GM12878 (cell line): ENCODE measurements around the gene GOLGA6L10. TPM values are rescaled to one million over a fixed set of nuclear protein-coding genes. Genes with fewer than 3 reads are reported as not detected.
"Not testable (repeated sequence)": the region's sequence is repeated elsewhere in the genome, so short reads cannot be mapped to it uniquely, and the experiment has no call there.

Experiments used
- ATAC-seq: fragments of 200-7000 bp; cut with Tn5 transposase; 3 replicates; pipeline ENCODE4 v1.9.1; 2020; ENCODE audit warnings: mild to moderate bottlenecking, moderate library complexity
- BruUV-seq: library from RNA; stranded (reverse); fragments of 400-500 nt; replicated peaks from 2 replicates; lab custom pipeline; 2021; lab: Mats Ljungman, UMichigan
- CTCF ChIA-PET: fragments of 300-600 bp; sonication (Branson Sonifier 250); formaldehyde crosslinking; extraction: SDS; loops from one replicate; lab custom pipeline; 2021; ENCODE audit warnings: inconsistent platforms; lab: Yijun Ruan, JAX
- POLR2A ChIA-PET: fragments of 350-600 bp; formaldehyde crosslinking; extraction: SDS; loops from one replicate; lab custom pipeline; 2021; ENCODE audit warnings: inconsistent platforms; lab: Charles Lee
- RAD21 ChIA-PET: fragments of 300-600 bp; sonication (Branson Sonifier 250); formaldehyde crosslinking; loops from one replicate; lab custom pipeline; 2023; ENCODE audit warnings: antibody characterized with exemption; ENCODE audit not compliant: unreplicated experiment; lab: Charles Lee
- SMC1A ChIA-PET: fragments of 300-600 bp; sonication (Branson Sonifier 250); formaldehyde crosslinking; loops from one replicate; lab custom pipeline; 2023; ENCODE audit not compliant: unreplicated experiment, uncharacterized antibody; lab: Charles Lee
- DNase-seq: peaks from one replicate; pipeline ENCODE4 v3.0.0-alpha.2; 2011; ENCODE audit warnings: low read depth, low spot score
- FAIRE-seq: peaks from 3 replicates; lab custom pipeline; 2011; peaks lifted over from hg19 to GRCh38; lab: Jason Lieb, UNC
- H2AFZ ChIP-seq: 2 replicates; pipeline ENCODE4 v1.6.0; 2011; ENCODE audit warnings: low read depth, low read length, control low read depth; ENCODE audit not compliant: control insufficient read depth
- H3K27ac ChIP-seq: 2 replicates; pipeline ENCODE4 v1.5.1; 2011; ENCODE audit warnings: control low read depth; ENCODE audit not compliant: control insufficient read depth, insufficient read depth
- H3K27me3 ChIP-seq, 2 experiments: replicated peaks in 1 of 2; 2 replicates each; pipeline versions ENCODE4 v1.6.0 to v1.6.1; 2011; ENCODE audit warnings: low read length in 1 of 2; ENCODE audit not compliant: control insufficient read depth in 2 of 2, insufficient read depth in 2 of 2
- H3K36me3 ChIP-seq, 2 experiments: 2 replicates each; pipeline ENCODE4 v1.5.1; 2011; ENCODE audit warnings: low read length in 1 of 2; ENCODE audit not compliant: control insufficient read depth in 2 of 2, insufficient read depth in 2 of 2
- H3K4me1 ChIP-seq: 2 replicates; pipeline ENCODE4 v1.6.1; 2011; ENCODE audit warnings: mild to moderate bottlenecking, low read length, moderate library complexity, mixed read lengths; ENCODE audit not compliant: control insufficient read depth, insufficient read depth
- H3K4me2 ChIP-seq: 2 replicates; pipeline ENCODE4 v1.6.0; 2011; ENCODE audit warnings: control low read depth; ENCODE audit not compliant: control insufficient read depth, insufficient read depth
- H3K4me3 ChIP-seq: fragments of 200-600 bp; sonication (generic); 2 replicates; pipeline ENCODE4 v1.5.1; 2016
- H3K79me2 ChIP-seq: 2 replicates; pipeline ENCODE4 v1.6.0; 2011; ENCODE audit warnings: low read length; ENCODE audit not compliant: control insufficient read depth, insufficient read depth
- H3K9ac ChIP-seq: 2 replicates; pipeline ENCODE4 v1.8.0; 2011; ENCODE audit warnings: low read length, control low read depth, mixed read lengths; ENCODE audit not compliant: control insufficient read depth, insufficient read depth
- H3K9me3 ChIP-seq: replicated peaks from 3 replicates; pipeline ENCODE4 v1.5.1; 2011; ENCODE audit warnings: mild to moderate bottlenecking, low read length; ENCODE audit not compliant: control insufficient read depth, insufficient read depth
- H4K20me1 ChIP-seq: 2 replicates; pipeline ENCODE4 v1.6.0; 2011; ENCODE audit not compliant: control insufficient read depth, insufficient read depth
- WGBS: methylation state at CpG from one replicate; pipeline ENCODE4 v1.1.6; 2016; ENCODE audit warnings: low lambda C conversion rate; ENCODE audit not compliant: insufficient replicate concordance, insufficient coverage; ENCODE audit errors: missing lambda C conversion rate; 5-methylcytosine and 5-hydroxymethylcytosine counted together
- in situ Hi-C: fragments of 300-500 bp; cut with MboI; formaldehyde crosslinking; loops from 9 replicates; pipeline ENCODE4 v1.14.3; 2018; ENCODE audit warnings: mixed read lengths
- intact Hi-C: fragments of 100-400 bp; cut with micrococcal nuclease; formaldehyde crosslinking; loops from one replicate; pipeline ENCODE4 v1.14.2; 2022; ENCODE audit not compliant: unreplicated experiment
- polyA plus RNA-seq, 11 experiments: library from polyadenylated mRNA; depleted of rRNA in 4 of 11; unstranded in 6 of 11; stranded (reverse) in 5 of 11; fragments of >200 nt; fragmentation: Nextera tagmentation in 4 of 11; fragmentation: Illumina TruSeq in 1 of 11; extraction: Ambion mirVana in 4 of 11; extraction: Trizol in 1 of 11; gene quantifications; 1 replicate in 1 of 11; 2 replicates in 10 of 11; pipeline versions ENCODE4 v1.2.1 to v1.2.3, GENCODE V29; 2011 to 2016; ENCODE audit warnings: inconsistent platforms in 2 of 11, missing spikeins in 2 of 11, low read depth in 1 of 11
- total RNA-seq, 4 experiments: library from RNA; depleted of rRNA in 3 of 4; stranded (reverse); fragments of >200 nt in 3 of 4; fragmentation: Illumina TruSeq in 1 of 4; extraction: Trizol in 1 of 4; gene quantifications; 2 replicates each; pipeline versions ENCODE4 v1.2.1 to v1.2.3, GENCODE V29; 2013 to 2021

The GOLGA6L10 gene
- total and polyA plus RNA-seq, 10 of the 15 experiments (the other 5 are each of a cell fraction or from before 2014, with no cell fraction given), result 0.68 to 6.7 (median 1.3) TPM

DNA sequence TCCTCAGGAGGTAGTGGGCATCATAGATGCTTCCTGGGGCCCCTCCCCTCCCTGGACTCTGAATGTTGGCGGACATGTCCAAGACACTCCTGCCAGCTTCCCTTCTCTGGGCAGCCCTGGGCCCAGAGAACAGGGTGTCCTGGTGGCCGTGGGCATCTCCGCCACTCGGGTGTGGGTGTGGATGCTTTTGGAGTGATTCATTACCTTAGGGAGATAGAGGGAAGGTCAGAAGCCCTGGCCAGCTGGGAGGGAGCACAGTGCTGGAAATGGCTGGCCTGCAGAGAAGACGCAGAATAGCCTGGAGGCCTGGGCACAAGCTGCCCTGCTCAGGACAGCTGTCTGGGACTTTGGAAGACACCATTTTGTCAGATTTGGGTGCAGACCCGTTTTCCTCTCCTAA lies 48.9 kb downstream of the GOLGA6L10 start:
- H3K36me3 ChIP-seq, H3K4me2 ChIP-seq, H4K20me1 ChIP-seq, H3K4me3 ChIP-seq, in situ Hi-C loops, H2AFZ ChIP-seq, H3K79me2 ChIP-seq, FAIRE-seq, H3K27ac ChIP-seq, DNase-seq, H3K9me3 ChIP-seq, H3K27me3 ChIP-seq, BruUV-seq, H3K4me1 ChIP-seq, RAD21 ChIA-PET, intact Hi-C loops, SMC1A ChIA-PET, H3K9ac ChIP-seq, ATAC-seq, POLR2A ChIA-PET: not testable (repeated sequence)
- WGBS, result 35% methylated on average over 6 of the region's 6 CpGs
- CTCF ChIA-PET, result interaction anchor here (0.6 kb wide), 1 partner anchor 33 kb away, joined by 3 read pairs; no protein-coding TSS in a partner anchor

DNA sequence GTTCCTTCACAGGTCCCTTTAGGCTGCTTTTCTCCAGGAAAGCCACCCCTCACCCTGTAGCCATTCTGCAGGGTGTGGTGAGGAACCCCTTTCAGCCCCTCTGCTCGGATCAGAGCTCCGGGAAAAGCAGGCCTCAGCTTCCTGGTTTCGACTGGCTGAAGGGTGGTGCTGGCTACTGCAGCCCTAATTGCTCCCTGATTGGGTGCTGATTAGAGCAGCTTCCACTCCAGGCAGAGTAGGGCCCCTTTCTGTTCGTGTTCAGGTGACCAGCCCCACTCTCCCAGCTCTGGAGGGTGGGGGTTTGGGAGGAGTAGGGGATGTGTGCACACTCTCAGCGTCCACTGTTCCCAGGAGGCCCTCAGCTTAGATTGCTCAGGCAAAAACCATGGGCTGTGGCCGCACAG lies 49.8 kb downstream of the GOLGA6L10 start:
- intact Hi-C loops, FAIRE-seq, CTCF ChIA-PET, in situ Hi-C loops, H3K9me3 ChIP-seq, H3K4me2 ChIP-seq, H4K20me1 ChIP-seq, ATAC-seq, H3K27ac ChIP-seq, H3K79me2 ChIP-seq, POLR2A ChIA-PET, H3K36me3 ChIP-seq, RAD21 ChIA-PET, H3K4me1 ChIP-seq, BruUV-seq, SMC1A ChIA-PET, H3K27me3 ChIP-seq, H3K9ac ChIP-seq, H2AFZ ChIP-seq, DNase-seq, H3K4me3 ChIP-seq: not testable (repeated sequence)
- WGBS, result 12% methylated on average over 3 of the region's 6 CpGs
